Urinary bladder (tissue), 2 donors: Measurements from ENCODE around the gene C6orf132. TPM values are rescaled to one million over a fixed set of nuclear protein-coding genes. Genes with fewer than 3 reads are reported as not detected.

Source experiments
- polyA plus RNA-seq: library from polyadenylated mRNA; stranded (reverse); fragments of 200-250 nt; gene quantifications from one replicate; pipeline ENCODE4 v1.2.3, GENCODE V29; 2013
- total RNA-seq: library from RNA; depleted of rRNA; stranded (reverse); fragments of >200 nt; gene quantifications from one replicate; pipeline ENCODE4 v1.2.3, GENCODE V29; 2014
- donor health status: healthy.

Gene C6orf132
- total and polyA plus RNA-seq, 2 donors = 2.7 to 4.4 TPM

Other genes with a start within 250 kb of the C6orf132 start
- 4.9 TPM for gene USP49, start 247.2 kb downstream of the C6orf132 start, total RNA-seq
- 2.3 TPM for gene USP49, start 247.2 kb downstream of the C6orf132 start, polyA plus RNA-seq
- 22.5 TPM for gene MED20, start 221.5 kb downstream of the C6orf132 start, total RNA-seq
- gene MED20, start 221.5 kb downstream of the C6orf132 start, polyA plus RNA-seq = 15.6 TPM
- gene BYSL, start 221.1 kb downstream of the C6orf132 start, total RNA-seq = 8.7 TPM
- gene BYSL, start 221.1 kb downstream of the C6orf132 start, polyA plus RNA-seq = 15.4 TPM
- gene CCND3, start 200.8 kb downstream of the C6orf132 start, total RNA-seq = 18.1 TPM
- gene CCND3, start 200.8 kb downstream of the C6orf132 start, polyA plus RNA-seq = 98.9 TPM
- 18.1 TPM for gene TAF8, start 92.1 kb downstream of the C6orf132 start, total RNA-seq
- 13.4 TPM for gene TAF8, start 92.1 kb downstream of the C6orf132 start, polyA plus RNA-seq
- gene GUCA1A, start 30.7 kb upstream of the C6orf132 start, total RNA-seq = 2.5 TPM
- gene GUCA1A, start 30.7 kb upstream of the C6orf132 start, polyA plus RNA-seq = 0.16 TPM
- 0.95 TPM for gene GUCA1B, start 52.3 kb upstream of the C6orf132 start, total RNA-seq
- 0.30 TPM for gene GUCA1B, start 52.3 kb upstream of the C6orf132 start, polyA plus RNA-seq
- gene MRPS10, start 75.2 kb upstream of the C6orf132 start, total RNA-seq = 46.4 TPM
- 24.1 TPM for gene MRPS10, start 75.2 kb upstream of the C6orf132 start, polyA plus RNA-seq